ENCODE data around the gene TMCC2.

- TF ChIP-seq POLR2A (IDR thresholded peaks at IDR 0.05): no peak
- TF ChIP-seq POLR2AphosphoS5 (IDR thresholded peaks at IDR 0.05): no peak
- TF ChIP-seq CTCF (IDR thresholded peaks at IDR 0.05): no peak
- no peak for TF ChIP-seq EP300 (IDR thresholded peaks at IDR 0.05)
These were observed 21.9 kb downstream of the TMCC2 start for GRCh38 chr1:205249651-205250050.

All from upper lobe of left lung (tissue), 4 donors.